ENCODE data around the gene U2AF1L4.

Gene U2AF1L4

GRCh38 chr19:35746531-35746930 lies 1.3 kb upstream of the U2AF1L4 start:
- Histone ChIP-seq H3K9ac (ENCODE audit: low read length) (peak overlapping the region; percentile 89; the same call in 1 of the 2 replicates), H3K4me1 (ENCODE audit: low read length) (peaks cover 39% of the 10 kb centered on the region), H3K9me3 (ENCODE audit: insufficient read depth, low read length) (no peaks in the 10 kb centered on the region), H3K27ac (ENCODE audit: low read length) (no peak overlapping the region), H2AFZ (ENCODE audit: low read depth, low read length) (no peak overlapping the region), H3K4me2 (ENCODE audit: low read length) (peak overlapping the region; percentile 97), H3K79me2 (ENCODE audit: low read length) (peaks cover 14% of the 10 kb centered on the region), H3K4me3 (ENCODE audit: low read length) (peak overlapping the region; percentile 89), H3K27me3 (ENCODE audit: low read depth, low read length) (no peaks in the 10 kb centered on the region), H4K20me1 (ENCODE audit: insufficient read depth, low read length) (no peaks in the 10 kb centered on the region), H3K36me3 (replicated peaks; ENCODE audit: low read depth, low read length) (no peaks in the 10 kb centered on the region)
- no peak for TF ChIP-seq EZH2phosphoT487 (IDR thresholded peaks at IDR 0.05; ENCODE audit: low read depth)
- TF ChIP-seq, protein P1, sequence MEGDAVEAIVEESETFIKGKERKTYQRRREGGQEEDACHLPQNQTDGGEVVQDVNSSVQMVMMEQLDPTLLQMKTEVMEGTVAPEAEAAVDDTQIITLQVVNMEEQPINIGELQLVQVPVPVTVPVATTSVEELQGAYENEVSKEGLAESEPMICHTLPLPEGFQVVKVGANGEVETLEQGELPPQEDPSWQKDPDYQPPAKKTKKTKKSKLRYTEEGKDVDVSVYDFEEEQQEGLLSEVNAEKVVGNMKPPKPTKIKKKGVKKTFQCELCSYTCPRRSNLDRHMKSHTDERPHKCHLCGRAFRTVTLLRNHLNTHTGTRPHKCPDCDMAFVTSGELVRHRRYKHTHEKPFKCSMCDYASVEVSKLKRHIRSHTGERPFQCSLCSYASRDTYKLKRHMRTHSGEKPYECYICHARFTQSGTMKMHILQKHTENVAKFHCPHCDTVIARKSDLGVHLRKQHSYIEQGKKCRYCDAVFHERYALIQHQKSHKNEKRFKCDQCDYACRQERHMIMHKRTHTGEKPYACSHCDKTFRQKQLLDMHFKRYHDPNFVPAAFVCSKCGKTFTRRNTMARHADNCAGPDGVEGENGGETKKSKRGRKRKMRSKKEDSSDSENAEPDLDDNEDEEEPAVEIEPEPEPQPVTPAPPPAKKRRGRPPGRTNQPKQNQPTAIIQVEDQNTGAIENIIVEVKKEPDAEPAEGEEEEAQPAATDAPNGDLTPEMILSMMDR (IDR thresholded peaks at IDR 0.05; ENCODE audit: low read depth, low read length): no peak

DNA sequence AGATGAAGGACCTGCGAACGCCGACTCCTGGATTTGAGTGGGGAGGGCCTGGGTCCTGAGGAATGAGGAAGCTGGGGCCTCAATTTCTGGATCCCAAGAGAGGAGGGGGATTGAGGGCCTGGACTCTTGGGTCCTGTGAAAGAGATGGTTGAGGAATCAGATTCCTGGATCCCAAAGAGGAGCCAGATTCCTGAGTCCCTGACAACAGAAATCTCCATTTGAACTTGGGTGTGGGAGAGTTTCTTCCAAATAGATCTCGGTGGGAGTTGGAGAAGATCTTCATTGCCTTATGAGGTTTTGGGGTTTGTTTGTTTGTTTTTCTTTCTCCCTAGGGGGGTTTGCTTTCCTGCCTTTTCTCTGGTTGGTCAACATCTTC lies 857 bp upstream of the U2AF1L4 start:
- Histone ChIP-seq H3K9me3 (ENCODE audit: insufficient read depth, low read length) (no peaks in the 10 kb centered on the region), H3K27ac (ENCODE audit: low read length) (peak overlapping the region; percentile 52), H4K20me1 (ENCODE audit: insufficient read depth, low read length) (no peaks in the 10 kb centered on the region), H3K36me3 (replicated peaks; ENCODE audit: low read depth, low read length) (no peaks in the 10 kb centered on the region), H3K4me1 (ENCODE audit: low read length) (peaks cover 41% of the 10 kb centered on the region), H2AFZ (ENCODE audit: low read depth, low read length) (no peak overlapping the region), H3K4me2 (ENCODE audit: low read length) (peak overlapping the region; percentile 97), H3K9ac (ENCODE audit: low read length) (peak overlapping the region; percentile 89), H3K79me2 (ENCODE audit: low read length) (peaks cover 15% of the 10 kb centered on the region), H3K4me3 (ENCODE audit: low read length) (peak overlapping the region; percentile 89), H3K27me3 (ENCODE audit: low read depth, low read length) (no peaks in the 10 kb centered on the region)
- TF ChIP-seq, protein P1 (IDR thresholded peaks at IDR 0.05; ENCODE audit: low read depth, low read length): no peak
- no peak for TF ChIP-seq EZH2phosphoT487 (IDR thresholded peaks at IDR 0.05; ENCODE audit: low read depth)

DNA sequence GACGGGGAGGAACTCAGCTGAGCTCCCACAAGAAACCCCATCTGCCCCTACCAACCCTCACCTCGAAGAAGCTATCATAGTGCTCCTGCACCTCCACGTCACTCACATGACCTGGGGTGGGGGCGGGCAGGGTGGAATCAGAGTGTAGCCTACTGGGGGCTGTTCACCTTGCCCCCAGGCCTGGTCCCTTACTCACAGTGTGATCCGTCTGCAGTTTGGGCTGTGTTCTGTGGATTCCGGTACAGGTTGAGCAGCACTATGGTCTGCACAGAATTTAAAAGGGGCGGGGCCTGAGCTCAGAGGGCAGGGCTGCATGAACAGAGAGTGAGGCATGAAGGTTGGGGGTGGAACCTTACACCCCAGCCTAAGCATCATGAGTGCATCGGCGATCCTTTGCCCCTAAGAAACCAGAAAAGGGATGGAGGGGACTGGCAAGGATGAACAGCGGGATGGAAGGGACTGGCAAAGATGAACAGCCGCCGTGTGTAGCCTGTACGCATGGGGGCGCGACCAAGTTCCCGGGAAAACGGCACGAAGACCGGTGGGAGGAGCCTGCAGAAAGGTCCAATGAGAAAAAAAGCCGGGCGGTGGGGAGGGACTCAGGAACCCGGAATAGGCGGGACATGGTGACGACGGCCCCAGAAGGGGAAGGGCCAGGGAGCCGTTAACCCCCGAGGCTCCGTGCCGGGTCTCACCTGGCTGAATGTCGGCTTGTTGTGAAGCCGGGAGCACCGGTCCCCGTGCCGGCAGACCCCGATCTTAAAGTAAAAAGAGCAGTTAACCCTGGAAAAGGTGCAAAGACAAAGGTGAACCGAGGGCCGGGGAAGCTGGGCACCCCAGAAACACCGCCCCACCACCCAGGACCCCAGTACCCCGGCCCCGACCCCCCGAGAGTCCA lies 539 bp downstream of the U2AF1L4 start:
- Histone ChIP-seq H3K4me3 (ENCODE audit: low read length) (peak overlapping the region; percentile 89), H3K9me3 (ENCODE audit: insufficient read depth, low read length) (no peaks in the 10 kb centered on the region), H3K79me2 (ENCODE audit: low read length) (peaks cover 15% of the 10 kb centered on the region), H3K36me3 (replicated peaks; ENCODE audit: low read depth, low read length) (no peaks in the 10 kb centered on the region), H3K4me2 (ENCODE audit: low read length) (peak overlapping the region; percentile 80), H2AFZ (ENCODE audit: low read depth, low read length) (0 out of 2 replicates have a peak overlapping the region, but pooled peaks have one; percentile 16), H4K20me1 (ENCODE audit: insufficient read depth, low read length) (0 out of 2 replicates have a peak, but pooled peaks cover 4% of the 10 kb centered on the region), H3K9ac (ENCODE audit: low read length) (peak overlapping the region; percentile 95), H3K27me3 (ENCODE audit: low read depth, low read length) (no peaks in the 10 kb centered on the region), H3K27ac (ENCODE audit: low read length) (peak overlapping the region; percentile 89), H3K4me1 (ENCODE audit: low read length) (peaks cover 46% of the 10 kb centered on the region)
- TF ChIP-seq, protein P1 (IDR thresholded peaks at IDR 0.05; ENCODE audit: low read depth, low read length): peak; percentile 42
- TF ChIP-seq EZH2phosphoT487 (IDR thresholded peaks at IDR 0.05; ENCODE audit: low read depth): no peak

GRCh38 chr19:35743640-35744429 lies 1.4 kb downstream of the U2AF1L4 start:
- Histone ChIP-seq H2AFZ (ENCODE audit: low read depth, low read length) (no peak overlapping the region), H3K79me2 (ENCODE audit: low read length) (peaks cover 15% of the 10 kb centered on the region), H3K4me1 (ENCODE audit: low read length) (peaks cover 42% of the 10 kb centered on the region), H3K27ac (ENCODE audit: low read length) (peak overlapping the region; percentile 89), H3K36me3 (replicated peaks; ENCODE audit: low read depth, low read length) (peaks cover 6% of the 10 kb centered on the region), H3K9ac (ENCODE audit: low read length) (no peak overlapping the region), H3K4me3 (ENCODE audit: low read length) (peak overlapping the region; percentile 89), H3K27me3 (ENCODE audit: low read depth, low read length) (no peaks in the 10 kb centered on the region), H4K20me1 (ENCODE audit: insufficient read depth, low read length) (peaks cover 7% of the 10 kb centered on the region; the same call in 1 of the 2 replicates), H3K9me3 (ENCODE audit: insufficient read depth, low read length) (no peaks in the 10 kb centered on the region), H3K4me2 (ENCODE audit: low read length) (peak overlapping the region; percentile 80)
- no peak for TF ChIP-seq EZH2phosphoT487 (IDR thresholded peaks at IDR 0.05; ENCODE audit: low read depth)
- TF ChIP-seq, protein P1 (IDR thresholded peaks at IDR 0.05; ENCODE audit: low read depth, low read length): no peak

Data from OCI-LY3 (cell line).